ENCODE data around the gene DMBX1.

GRCh38 chr1:46451948-46452930 lies 37.4 kb upstream of the DMBX1 start:
- TF ChIP-seq, protein P1, sequence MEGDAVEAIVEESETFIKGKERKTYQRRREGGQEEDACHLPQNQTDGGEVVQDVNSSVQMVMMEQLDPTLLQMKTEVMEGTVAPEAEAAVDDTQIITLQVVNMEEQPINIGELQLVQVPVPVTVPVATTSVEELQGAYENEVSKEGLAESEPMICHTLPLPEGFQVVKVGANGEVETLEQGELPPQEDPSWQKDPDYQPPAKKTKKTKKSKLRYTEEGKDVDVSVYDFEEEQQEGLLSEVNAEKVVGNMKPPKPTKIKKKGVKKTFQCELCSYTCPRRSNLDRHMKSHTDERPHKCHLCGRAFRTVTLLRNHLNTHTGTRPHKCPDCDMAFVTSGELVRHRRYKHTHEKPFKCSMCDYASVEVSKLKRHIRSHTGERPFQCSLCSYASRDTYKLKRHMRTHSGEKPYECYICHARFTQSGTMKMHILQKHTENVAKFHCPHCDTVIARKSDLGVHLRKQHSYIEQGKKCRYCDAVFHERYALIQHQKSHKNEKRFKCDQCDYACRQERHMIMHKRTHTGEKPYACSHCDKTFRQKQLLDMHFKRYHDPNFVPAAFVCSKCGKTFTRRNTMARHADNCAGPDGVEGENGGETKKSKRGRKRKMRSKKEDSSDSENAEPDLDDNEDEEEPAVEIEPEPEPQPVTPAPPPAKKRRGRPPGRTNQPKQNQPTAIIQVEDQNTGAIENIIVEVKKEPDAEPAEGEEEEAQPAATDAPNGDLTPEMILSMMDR (conservative IDR thresholded peaks at IDR 0.05; ENCODE audit: low read depth, low read length) = no peak
- TF ChIP-seq RAD21 (IDR thresholded peaks at IDR 0.05; ENCODE audit: low read length) = no peak
- TF ChIP-seq CEBPB (IDR thresholded peaks at IDR 0.05; ENCODE audit: low read depth, low read length) = no peak
- no peak for TF ChIP-seq POLR2A (IDR thresholded peaks at IDR 0.05; ENCODE audit: low read depth, low read length)
